OCI-LY7 (cell line): ENCODE measurements around the gene TBX2.

Experiments used
- CTCF ChIP-seq: fragments of 200-600 bp; sonication (generic); conservative IDR thresholded peaks from 2 replicates; pipeline ENCODE4 v1.5.1; 2014; ENCODE audit warnings: mild to moderate bottlenecking, antibody characterized with exemption, low read length, moderate library complexity, mixed read lengths
- EZH2phosphoT487 ChIP-seq: fragments of 200-600 bp; sonication (generic); IDR thresholded peaks from 2 replicates; pipeline ENCODE4 v1.6.1; 2018; ENCODE audit warnings: low read depth, borderline replicate concordance, mild to moderate bottlenecking, mixed run types, antibody characterized with exemption, low read length, moderate library complexity, mixed read lengths

- no peak for TF ChIP-seq CTCF
- no peak for TF ChIP-seq EZH2phosphoT487
Observed at GRCh38 chr17:61454381-61455323, 55.0 kb downstream of the TBX2 start.
